Bone marrow (tissue), 2 donors: ENCODE data around the gene DHX8.

Experiments used
- DNase-seq, 2 donors: peaks; one replicate each; lab custom pipeline; 2025; lab: John Stamatoyannopoulos, UW

DHX8 gene

DNA sequence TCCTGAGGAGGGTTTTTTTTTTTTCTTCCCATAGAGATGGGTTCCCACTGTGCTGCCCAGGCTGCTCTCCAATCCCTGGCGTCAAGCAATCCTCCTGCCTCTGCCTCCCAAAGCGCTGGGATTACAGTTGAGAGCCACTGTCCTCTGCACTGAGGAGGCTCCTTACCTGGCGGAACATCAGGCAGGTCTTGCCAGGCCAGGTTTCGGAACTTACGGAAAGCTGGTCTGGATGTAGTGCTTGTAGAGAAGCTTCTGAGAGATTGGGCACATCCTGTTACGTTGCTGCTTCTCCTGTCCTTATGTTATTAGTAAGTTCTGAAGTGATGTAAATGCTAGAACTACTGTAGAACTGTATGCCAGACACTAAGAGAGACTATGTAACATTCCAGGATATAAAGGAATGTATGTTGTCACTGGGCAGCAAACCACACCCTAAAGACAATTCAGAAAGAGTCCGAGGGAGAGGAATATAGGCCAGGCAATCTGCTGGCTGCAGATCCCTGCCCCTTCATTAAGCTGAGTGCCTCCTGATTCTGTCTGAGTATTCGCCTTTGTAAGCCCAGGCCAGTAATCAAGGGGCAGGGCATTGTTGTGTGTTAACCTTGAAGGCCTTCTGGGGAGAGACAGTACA, 41.3 kb downstream of the DHX8 start:
- DNase-seq: no peak

- DNase-seq: no peak
Measured at GRCh38 chr17:43526886-43527648, 43.3 kb downstream of the DHX8 start.

DNA sequence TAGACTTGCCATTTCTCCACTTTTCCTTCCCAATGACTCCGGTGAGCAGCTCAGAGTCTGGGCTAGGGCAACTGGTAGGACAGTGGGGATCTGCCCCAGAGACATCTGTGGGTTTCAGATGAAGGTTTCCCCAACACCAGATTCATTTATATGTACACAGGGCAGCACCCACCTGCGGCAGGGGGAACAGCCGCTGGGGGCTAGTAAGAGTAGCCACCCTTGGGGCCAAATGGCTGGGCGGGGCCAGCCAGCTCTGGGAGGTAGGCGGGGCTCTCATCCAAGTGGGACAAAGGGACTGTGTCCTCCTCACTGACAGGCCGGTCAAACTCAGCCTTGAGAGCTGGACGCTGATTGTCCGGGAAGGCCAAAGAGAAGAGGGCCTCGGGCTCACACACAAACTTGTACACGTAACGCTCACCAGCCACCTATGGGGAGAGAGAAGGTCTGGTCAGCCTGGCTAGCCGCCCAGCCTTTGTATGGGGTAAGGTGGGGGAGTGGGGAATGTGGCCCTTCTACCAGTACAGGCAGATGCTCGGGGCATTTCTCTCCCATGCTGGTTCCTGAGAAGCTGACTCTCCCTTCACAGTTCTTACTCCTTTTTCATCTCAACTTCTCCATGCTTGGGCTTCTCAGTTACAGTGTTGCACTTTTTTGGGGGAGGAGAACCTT, 44.7 kb downstream of the DHX8 start:
- DNase-seq: no peak

DNA sequence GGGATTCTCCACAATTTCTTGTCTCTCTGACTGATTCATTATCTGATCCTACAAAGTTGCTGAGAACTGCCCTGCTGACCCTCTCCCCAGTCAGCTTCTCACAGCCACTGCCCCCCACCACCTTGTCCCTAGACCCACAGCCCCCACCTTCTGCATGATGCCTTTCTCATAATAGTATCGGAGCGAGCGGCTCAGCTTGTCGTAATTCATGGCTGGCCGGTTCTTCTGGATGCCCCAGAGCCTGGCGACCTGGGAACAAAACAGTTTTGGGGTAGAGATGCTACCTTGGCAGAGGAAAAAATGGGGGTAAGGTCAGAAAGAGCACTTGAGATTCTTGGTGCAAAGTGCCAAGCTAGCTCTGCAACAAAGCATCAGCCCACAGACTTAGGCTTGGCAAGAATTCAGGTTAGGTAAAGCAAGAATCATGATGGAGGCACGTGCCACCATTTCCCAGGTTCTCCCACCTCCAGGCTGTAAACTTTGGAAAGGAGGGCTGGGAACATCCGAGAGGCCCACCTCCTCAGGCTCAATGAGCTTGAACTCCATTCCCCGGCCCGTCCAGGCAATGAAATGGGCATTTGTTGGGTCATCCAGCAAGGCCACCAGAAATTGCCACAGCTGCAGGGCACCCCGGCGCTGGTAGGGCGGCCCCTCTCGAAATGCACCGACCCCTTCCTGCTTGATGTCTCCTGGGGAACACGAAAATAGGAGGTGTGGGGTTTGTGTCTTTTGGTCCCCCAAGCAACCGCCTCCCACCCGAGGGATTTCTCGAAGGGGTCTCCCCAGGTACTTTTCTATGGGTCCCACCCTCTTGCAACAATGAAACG, 45.4 kb downstream of the DHX8 start:
- no peak for DNase-seq

DNA sequence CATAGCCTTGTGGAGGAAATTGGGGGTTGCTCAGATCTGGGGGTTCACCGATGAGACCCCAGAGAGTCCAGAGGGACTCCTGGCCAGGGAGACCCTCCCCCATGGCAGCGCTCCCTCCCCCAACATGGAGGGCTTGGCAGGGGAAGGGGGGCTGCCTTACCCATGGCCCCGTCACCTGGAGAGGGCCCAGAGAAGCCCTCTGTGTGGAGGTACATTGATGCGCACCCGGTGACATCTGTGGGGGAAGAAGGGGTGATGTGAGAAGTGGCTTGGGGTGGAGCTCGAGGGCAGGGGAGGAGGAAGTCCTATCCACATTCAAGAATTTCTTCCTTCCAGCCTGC, 46.1 kb downstream of the DHX8 start:
- DNase-seq: no peak

DNA sequence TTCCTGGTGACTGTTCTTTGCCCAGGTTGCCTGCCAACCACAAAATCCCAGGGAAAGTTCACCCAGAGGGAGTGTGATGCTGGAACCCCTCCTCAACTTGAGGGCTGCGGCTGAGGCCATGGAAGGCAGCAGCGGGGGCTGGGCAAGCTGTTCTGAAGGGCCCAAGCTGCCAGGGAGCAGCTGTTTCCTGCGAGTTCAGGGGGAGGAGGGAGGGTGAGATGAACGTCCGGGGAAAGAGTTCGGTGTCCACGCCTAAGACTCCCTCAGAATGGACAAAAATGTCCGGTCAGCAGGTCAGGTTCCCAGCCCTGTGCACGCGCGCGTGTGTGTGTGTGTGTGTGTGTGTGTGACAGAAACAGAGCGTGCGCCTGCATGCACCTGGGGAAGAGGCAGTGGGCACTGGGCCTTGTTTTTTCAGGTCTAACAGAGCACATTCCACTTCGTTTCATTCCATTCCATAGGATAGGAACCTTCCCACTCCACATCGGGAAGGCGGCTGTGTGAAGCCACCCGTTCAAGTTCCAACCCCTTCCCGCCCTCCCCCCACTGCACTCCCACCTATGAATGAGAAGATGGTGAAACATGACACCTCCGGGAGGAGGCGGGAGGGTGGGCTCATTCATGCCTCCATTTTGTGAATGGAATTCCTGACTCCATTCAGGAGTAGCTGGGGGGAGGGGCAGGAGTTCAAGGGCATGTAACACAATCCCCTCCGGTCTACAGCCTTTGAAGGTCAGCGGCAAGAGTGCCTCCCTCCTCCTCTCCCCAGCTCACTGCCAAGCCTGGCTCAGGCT, 46.7 kb downstream of the DHX8 start:
- no peak for DNase-seq

DNA sequence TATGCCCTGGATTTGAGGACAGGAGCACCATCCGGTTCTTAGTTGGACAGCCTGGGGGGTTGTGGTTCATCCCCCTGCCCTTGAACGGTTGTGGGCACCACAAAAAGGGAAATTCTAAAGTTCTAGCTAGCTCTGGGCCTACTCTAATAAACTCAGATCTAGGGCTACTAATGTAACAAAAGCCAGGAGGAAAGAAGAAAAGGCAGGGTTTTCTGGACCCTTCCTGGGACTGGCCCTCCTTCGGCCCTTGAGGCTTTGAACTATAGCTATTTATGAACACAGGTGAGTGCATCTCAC, 47.3 kb downstream of the DHX8 start:
- no peak for DNase-seq

DNA sequence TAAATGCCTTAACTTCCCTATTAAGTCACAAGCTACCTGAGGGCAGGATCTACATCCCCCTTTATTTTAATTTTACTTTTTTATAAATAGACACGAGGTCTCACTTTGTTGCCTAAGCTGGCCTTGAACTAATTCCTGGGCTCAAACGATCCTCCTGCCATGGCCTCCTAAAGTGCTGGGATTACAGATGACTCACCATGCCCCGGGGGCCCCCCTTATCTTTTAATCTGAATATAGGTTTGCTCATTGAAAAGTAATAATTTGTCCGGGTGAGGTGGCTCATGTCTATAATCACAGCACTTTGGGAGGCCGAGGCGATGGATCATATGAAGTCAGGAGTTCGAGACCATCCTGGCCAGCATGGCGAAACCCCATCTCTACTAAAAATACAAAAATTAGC, 48.2 kb downstream of the DHX8 start:
- no peak for DNase-seq

DNA sequence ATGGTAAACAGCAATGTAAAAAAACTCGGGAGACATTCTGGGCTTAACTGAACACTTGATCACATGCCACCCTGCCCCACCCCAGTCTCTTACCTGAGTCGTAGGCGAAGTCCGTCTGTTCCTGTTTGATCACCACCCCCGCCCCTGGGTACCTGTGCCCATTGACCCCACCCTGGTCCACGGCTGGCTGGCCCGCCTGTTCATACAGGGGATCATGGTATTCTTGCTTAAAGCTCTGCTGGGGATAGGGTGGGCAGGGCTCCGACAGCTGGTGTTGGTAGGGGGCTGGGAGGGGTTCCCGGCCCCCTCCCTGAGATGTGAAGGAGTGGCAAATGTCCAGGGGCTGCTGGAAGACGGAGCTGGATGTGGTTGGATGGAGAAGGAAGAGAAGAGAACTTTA, 48.8 kb downstream of the DHX8 start:
- no peak for DNase-seq

DNA sequence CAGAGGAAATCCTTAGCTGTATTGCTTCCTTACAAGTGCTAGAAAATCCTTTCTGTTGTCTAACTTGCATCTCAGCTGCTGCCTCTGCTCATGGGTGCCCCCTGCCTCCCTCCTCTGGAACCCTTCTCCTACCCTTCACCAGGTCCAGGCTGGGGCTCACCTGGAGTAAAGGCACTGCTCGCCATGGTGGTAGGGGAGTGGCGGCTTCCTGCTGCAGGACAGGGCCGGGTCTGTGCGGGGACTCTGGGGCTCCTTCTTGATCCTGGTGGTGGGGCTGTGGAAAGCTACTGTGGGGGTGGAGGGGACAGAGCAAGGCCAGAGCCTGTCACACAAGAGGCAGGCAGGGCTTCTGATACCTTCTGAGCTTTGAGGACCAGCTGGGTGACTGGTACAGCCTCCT, 49.9 kb downstream of the DHX8 start:
- DNase-seq: no peak

DNA sequence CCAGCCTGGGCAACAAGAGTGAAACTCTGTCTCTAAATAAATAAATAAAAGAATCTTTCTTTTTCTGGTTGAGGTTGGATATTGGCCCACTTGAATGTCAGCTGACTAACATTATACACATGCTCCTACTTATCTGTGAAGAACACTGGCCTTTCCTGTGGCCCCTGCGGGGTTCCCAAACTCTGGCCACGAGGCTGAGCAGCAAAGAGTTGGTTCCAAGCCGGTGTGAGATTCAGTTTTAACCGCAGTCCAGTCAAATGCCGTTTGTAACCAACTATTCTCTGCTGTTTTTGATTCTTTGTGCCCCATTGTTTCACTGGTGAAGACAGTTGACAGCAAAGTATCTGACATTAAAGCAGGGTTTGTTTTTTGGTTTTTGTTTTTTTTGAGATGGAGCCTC, 51.1 kb downstream of the DHX8 start:
- DNase-seq: no peak

DNA sequence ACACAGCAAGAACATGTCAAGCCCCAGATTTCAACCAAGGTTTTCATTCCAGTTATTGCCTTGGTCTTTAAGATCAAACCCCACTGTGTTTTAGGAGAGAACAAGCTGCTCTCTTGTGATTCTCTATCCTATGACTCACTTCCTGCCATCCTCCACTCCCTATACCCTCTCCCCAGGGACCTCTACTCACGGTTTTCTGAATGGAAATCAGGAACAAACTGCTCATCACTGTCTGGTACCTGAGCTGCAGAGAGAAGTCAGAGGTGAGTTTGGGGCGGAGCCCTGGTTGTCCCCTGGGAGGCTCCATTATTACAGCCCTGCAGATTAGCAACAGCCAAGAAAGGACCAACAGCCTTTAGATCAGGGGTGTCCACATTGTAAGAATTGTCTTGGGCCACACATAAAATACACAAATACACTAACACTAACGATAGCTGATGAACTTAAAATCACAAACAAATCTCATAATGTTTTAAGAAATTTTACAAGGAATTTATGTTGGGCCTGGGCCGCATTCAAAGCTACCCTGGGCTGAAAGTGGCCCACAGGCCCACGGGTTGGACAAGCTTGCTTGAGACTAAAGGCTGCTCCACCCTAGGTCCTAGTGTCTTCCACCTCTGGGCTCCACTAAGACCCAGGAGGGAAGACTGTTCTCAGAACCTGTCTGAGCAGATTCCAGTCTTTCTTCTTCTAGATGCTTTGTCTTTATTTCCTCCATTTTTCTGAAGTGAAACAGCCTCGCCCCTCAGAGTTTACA, 52.6 kb downstream of the DHX8 start:
- peak in 1 of 2 donors; percentile 35 for DNase-seq

GRCh38 chr17:43540821-43541674, 57.3 kb downstream of the DHX8 start:
- DNase-seq: no peak

GRCh38 chr17:43542859-43543258, 59.1 kb downstream of the DHX8 start:
- no peak for DNase-seq

DNA sequence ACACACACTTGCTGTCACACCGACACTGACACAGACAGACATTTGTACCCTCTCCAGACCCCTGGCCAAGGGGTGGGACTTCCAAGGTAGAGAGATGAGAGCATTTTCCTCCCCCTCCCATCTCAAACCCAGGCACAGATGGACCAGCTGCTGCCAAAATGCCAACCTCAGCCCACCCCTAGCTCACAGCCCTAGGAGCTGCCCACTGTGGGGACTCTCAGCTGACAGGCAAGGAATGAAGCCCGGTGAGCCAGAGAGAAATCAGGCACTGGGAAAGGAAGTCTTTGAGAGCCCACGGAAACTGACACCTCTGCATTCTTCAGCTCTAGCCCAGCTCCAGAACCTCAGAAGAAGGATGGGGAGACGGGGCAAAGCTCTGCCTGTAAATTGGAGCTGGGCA, 59.5 kb downstream of the DHX8 start:
- DNase-seq: no peak

DNA sequence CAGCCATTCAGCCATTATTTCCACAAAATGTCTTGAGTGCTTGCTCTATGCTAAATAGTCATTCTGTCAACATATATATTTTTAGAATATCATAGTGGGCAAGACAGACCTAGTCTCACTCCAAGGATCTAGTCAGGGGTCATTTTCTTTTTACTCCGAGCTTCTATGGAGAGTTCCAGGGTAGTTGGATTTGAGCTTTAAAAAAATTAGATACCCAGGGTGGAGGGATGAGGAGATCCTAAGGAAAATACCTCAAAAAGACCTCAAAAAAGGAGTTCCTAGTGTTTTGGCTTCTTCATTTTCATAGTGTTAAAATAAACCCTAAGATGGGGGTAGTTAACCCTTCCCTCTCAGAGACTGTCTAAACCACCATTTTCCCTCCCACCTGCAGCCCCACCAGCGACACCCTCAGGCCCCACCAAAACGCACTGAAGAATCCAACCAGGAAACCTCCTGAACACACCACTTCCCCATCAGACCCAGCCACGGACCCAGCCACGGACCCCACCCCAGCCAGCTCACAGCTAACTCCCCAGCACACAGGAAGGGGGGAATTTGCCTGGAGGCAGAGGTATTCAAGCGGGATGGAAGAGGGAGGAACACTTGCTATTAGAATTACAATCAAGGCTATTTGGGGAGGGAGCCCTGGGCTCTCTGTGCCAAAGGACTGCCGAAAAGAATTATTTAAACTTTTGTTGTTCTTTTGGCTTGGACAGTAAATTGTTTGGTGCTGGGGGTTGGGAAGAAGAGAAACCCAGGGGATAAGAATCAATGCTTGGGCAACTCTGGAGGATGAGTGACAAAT, 60.2 kb downstream of the DHX8 start:
- no peak for DNase-seq

DNA sequence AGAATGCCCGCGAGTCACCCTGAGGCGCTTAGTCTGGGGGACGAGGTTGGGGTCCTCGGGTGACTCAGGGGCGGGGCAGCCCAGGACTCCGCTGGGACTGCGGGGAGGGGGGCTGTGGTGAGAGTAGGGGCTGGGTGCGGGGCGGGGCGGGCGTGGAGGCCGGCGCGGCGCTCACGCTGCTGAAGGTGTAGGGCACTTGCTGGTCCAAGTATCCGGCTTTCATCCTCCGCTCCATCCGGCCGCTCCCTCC, 61.5 kb downstream of the DHX8 start:
- no peak for DNase-seq

- DNase-seq: peak; percentile 42 to 71
Measured at GRCh38 chr17:43546319-43547188, 62.8 kb downstream of the DHX8 start, which contains the start of gene ETV4. TSS of gene ETV4 (minus strand) at chr17:43546340. CDS start at chr17:43545617, 723 bp downstream.

- no peak for DNase-seq
Measured at GRCh38 chr17:43547189-43547550, 63.4 kb downstream of the DHX8 start.
